HCT116 (cell line): ENCODE data around the gene AFAP1L2. TPM values are rescaled to one million over a fixed set of nuclear protein-coding genes. Genes with fewer than 3 reads are reported as not detected.

Experiments
- ATAC-seq: fragments of 200-7000 bp; cut with Tn5 transposase; 2 replicates; pipeline ENCODE4 v1.9.1; 2020; ENCODE audit warnings: mild to moderate bottlenecking, moderate library complexity
- BruUV-seq: library from RNA; stranded (reverse); fragments of 400-500 nt; replicated peaks from 2 replicates; lab custom pipeline; 2021; lab: Mats Ljungman, UMichigan
- CTCF ChIA-PET: fragments of 300-600 bp; sonication (Branson Sonifier 250); formaldehyde crosslinking; loops from one replicate; lab custom pipeline; 2021; ENCODE audit warnings: antibody characterized with exemption; lab: Charles Lee
- POLR2A ChIA-PET: fragments of 300-600, 350-600 bp; sonication (Branson Sonifier 250); formaldehyde crosslinking; loops from one replicate; lab custom pipeline; 2021; ENCODE audit warnings: antibody characterized with exemption; lab: Charles Lee
- RAD21 ChIA-PET, 2 experiments: fragments of 300-600 bp; sonication (Branson Sonifier 250); formaldehyde crosslinking; loops; one replicate each; lab custom pipeline; 2023; ENCODE audit warnings: low total read pairs in 2 of 2; ENCODE audit not compliant: uncharacterized antibody in 2 of 2, unreplicated experiment in 2 of 2, low non-redundant PET in 1 of 2; lab: Charles Lee
- DNase-seq: peaks from one replicate; pipeline ENCODE4 v3.0.0-alpha.2; 2010; ENCODE audit warnings: low read depth, low spot score
- H2AFZ ChIP-seq: fragments of 200-600 bp; shearing (Covaris generic), sonication (generic); 2 replicates; pipeline ENCODE4 v1.6.1; 2017; ENCODE audit warnings: low read depth, mixed run types, mixed read lengths, antibody characterized with exemption, low read length; ENCODE audit not compliant: poor library complexity, severe bottlenecking
- H3K27ac ChIP-seq: 2 replicates; pipeline ENCODE4 v1.5.1; 2012; ENCODE audit warnings: low read depth, low read length
- H3K27me3 ChIP-seq: fragments of 200-600 bp; sonication (generic); 2 replicates; pipeline ENCODE4 v1.6.1; 2016; ENCODE audit warnings: mixed run types, low read length, mixed read lengths; ENCODE audit not compliant: insufficient read depth
- H3K36me3 ChIP-seq, 2 experiments: fragments of 200-500 bp in 1 of 2; fragments of 200-600 bp in 1 of 2; sonication (Bioruptor generic) in 1 of 2; sonication (generic) in 1 of 2; 2 replicates each; pipeline versions ENCODE4 v1.5.1 to v1.6.1; 2014 to 2016; ENCODE audit warnings: low read length in 2 of 2, inconsistent platforms in 1 of 2, mixed read lengths in 1 of 2, mixed run types in 1 of 2; ENCODE audit not compliant: insufficient read depth in 2 of 2, control insufficient read depth in 1 of 2
- H3K4me1 ChIP-seq, 2 experiments: fragments of 200-600 bp in 1 of 2; sonication (generic) in 1 of 2; 2 replicates each; pipeline versions ENCODE4 v1.5.1 to v1.6.1; 2012 to 2017; ENCODE audit warnings: low read length in 2 of 2, inconsistent platforms in 1 of 2, mild to moderate bottlenecking in 1 of 2, mixed read lengths in 1 of 2, mixed run types in 1 of 2, moderate library complexity in 1 of 2; ENCODE audit not compliant: insufficient read depth in 2 of 2, control insufficient read depth in 1 of 2
- H3K4me2 ChIP-seq: fragments of 200-600 bp; sonication (generic); 2 replicates; pipeline ENCODE4 v1.6.1; 2017; ENCODE audit warnings: mixed run types, low read length, mixed read lengths
- H3K4me3 ChIP-seq, 2 experiments: fragments of 200-600 bp in 1 of 2; sonication (generic) in 1 of 2; replicated peaks in 1 of 2; 2 replicates each; pipeline ENCODE4 v1.5.1; 2011 to 2016; ENCODE audit warnings: low read length in 2 of 2, control low read depth in 1 of 2, low read depth in 1 of 2, mild to moderate bottlenecking in 1 of 2, mixed read lengths in 1 of 2, mixed run types in 1 of 2
- H3K79me2 ChIP-seq: fragments of 200-600 bp; sonication (generic); 2 replicates; pipeline ENCODE4 v1.6.1; 2017; ENCODE audit warnings: mild to moderate bottlenecking, mixed run types, low read length, moderate library complexity, mixed read lengths; ENCODE audit not compliant: insufficient read depth
- H3K9ac ChIP-seq: fragments of 200-600 bp; sonication (generic); 2 replicates; pipeline ENCODE4 v1.6.1; 2016; ENCODE audit warnings: low read length, mixed read lengths
- H3K9me2 ChIP-seq: fragments of 200-600 bp; sonication (generic), shearing (Covaris generic); 2 replicates; pipeline ENCODE4 v1.6.1; 2017; ENCODE audit warnings: mixed run types, mild to moderate bottlenecking, moderate library complexity; ENCODE audit not compliant: insufficient read depth
- H3K9me3 ChIP-seq, 2 experiments: fragments of 200-500 bp in 1 of 2; fragments of 200-600 bp in 1 of 2; sonication (Bioruptor generic) in 1 of 2; sonication (generic) in 1 of 2; 2 replicates each; pipeline ENCODE4 v1.6.1; 2014 to 2017; ENCODE audit warnings: low read length in 2 of 2, mixed read lengths in 2 of 2, inconsistent platforms in 1 of 2, low read depth in 1 of 2, mild to moderate bottlenecking in 1 of 2, mixed run types in 1 of 2, moderate library complexity in 1 of 2; ENCODE audit not compliant: control insufficient read depth in 1 of 2, insufficient read depth in 1 of 2
- H4K20me1 ChIP-seq: fragments of 200-600 bp; sonication (generic), shearing (Covaris generic); 2 replicates; pipeline ENCODE4 v1.6.1; 2017; ENCODE audit warnings: mixed run types, mild to moderate bottlenecking, moderate library complexity; ENCODE audit not compliant: insufficient read depth
- ATF3 ChIP-seq: IDR thresholded peaks from 2 replicates; pipeline ENCODE4 v1.6.1; 2012
- CBX3 ChIP-seq: IDR thresholded peaks from 2 replicates; pipeline ENCODE4 v1.6.1; 2012; ENCODE audit warnings: low read depth
- CEBPB ChIP-seq: IDR thresholded peaks from 2 replicates; pipeline ENCODE4 v1.6.1; 2012; ENCODE audit warnings: low read depth
- EGR1 ChIP-seq: IDR thresholded peaks from 2 replicates; pipeline ENCODE4 v1.6.1; 2012; ENCODE audit warnings: low read depth
- EZH2 ChIP-seq: fragments of 200-600 bp; sonication (generic); IDR thresholded peaks from 2 replicates; pipeline ENCODE4 v1.6.1; 2017; ENCODE audit warnings: antibody characterized with exemption, mixed run types
- FOSL1 ChIP-seq: IDR thresholded peaks from 2 replicates; pipeline ENCODE4 v1.6.1; 2012; ENCODE audit warnings: low read depth
- MAX ChIP-seq: IDR thresholded peaks from 2 replicates; pipeline ENCODE4 v1.6.1; 2012
- POLR2A ChIP-seq: IDR thresholded peaks from 2 replicates; pipeline ENCODE4 v1.7.0; 2011; ENCODE audit warnings: borderline replicate concordance; ENCODE audit not compliant: insufficient read depth, insufficient read length; ENCODE audit errors: extremely low read depth
- RAD21 ChIP-seq: IDR thresholded peaks from 2 replicates; pipeline ENCODE4 v1.6.1; 2012; ENCODE audit warnings: low read depth, mild to moderate bottlenecking
- REST ChIP-seq: IDR thresholded peaks from 2 replicates; pipeline ENCODE4 v1.6.1; 2012; ENCODE audit warnings: low read depth
- SIN3A ChIP-seq: IDR thresholded peaks from 2 replicates; pipeline ENCODE4 v1.6.1; 2012; ENCODE audit warnings: low read depth
- SP1 ChIP-seq: IDR thresholded peaks from 2 replicates; pipeline ENCODE4 v1.6.1; 2012; ENCODE audit warnings: low read depth
- SRF ChIP-seq: IDR thresholded peaks from 2 replicates; pipeline ENCODE4 v1.6.1; 2012; ENCODE audit warnings: low read depth
- TCF7L2 ChIP-seq: IDR thresholded peaks from 2 replicates; pipeline ENCODE4 v1.7.0; 2011; ENCODE audit warnings: borderline replicate concordance, inconsistent platforms; ENCODE audit not compliant: insufficient read depth, insufficient read length; ENCODE audit errors: extremely low read depth
- YY1 ChIP-seq: IDR thresholded peaks from 2 replicates; pipeline ENCODE4 v1.6.1; 2011; ENCODE audit warnings: low read length, low read depth, moderate library complexity, mild to moderate bottlenecking; ENCODE audit not compliant: insufficient replicate concordance; ENCODE audit errors: extremely low read depth
- ZFX ChIP-seq: fragments of 450-650 bp; IDR thresholded peaks from 2 replicates; pipeline ENCODE4 v1.6.1; 2017
- ZNF274 ChIP-seq: fragments of 200-500 bp; sonication (Bioruptor generic); IDR thresholded peaks from 2 replicates; pipeline ENCODE4 v1.6.1; 2014; ENCODE audit warnings: mild to moderate bottlenecking, low read depth, low read length, inconsistent platforms
- intact Hi-C: fragments of 100-400 bp; cut with micrococcal nuclease; formaldehyde crosslinking; loops from 2 replicates; pipeline ENCODE4 v1.10.0; 2022
- total RNA-seq: library from RNA; stranded (reverse); gene quantifications from one replicate; pipeline ENCODE4 v1.2.1, GENCODE V29; 2021; ENCODE audit not compliant: unreplicated experiment

Gene AFAP1L2
- total RNA-seq, 1 experiment from 2014 or later: 0.93 TPM

GRCh38 chr10:114279901-114280644 is 124.2 kb downstream of the AFAP1L2 start:
- CTCF ChIA-PET: no interaction called here
- no TSS peak for BruUV-seq
- ATAC-seq: no peak

More at GRCh38 chr10:114279901-114280644, 124.2 kb downstream of the AFAP1L2 start:
- Histone ChIP-seq H2AFZ (no peak overlapping the region), H3K27ac (no peak overlapping the region), H3K4me3 (no peak overlapping the region), H3K36me3 (no peaks in the 10 kb centered on the region), H3K9me2 (no peaks in the 10 kb centered on the region), H4K20me1 (no peaks in the 10 kb centered on the region), H3K4me1 (no peaks in the 10 kb centered on the region), H3K79me2 (no peaks in the 10 kb centered on the region), H3K4me2 (no peak overlapping the region), H3K9me3 (no peaks in the 10 kb centered on the region), H3K9ac (no peak overlapping the region), H3K27me3 (peaks cover 3% of the 10 kb centered on the region; the same call in 1 of the 2 replicates)
- no peak for TF ChIP-seq EGR1
- TF ChIP-seq CBX3: no peak
- TF ChIP-seq POLR2A: no peak
- TF ChIP-seq TCF7L2: no peak
- no peak for TF ChIP-seq SRF
- TF ChIP-seq SIN3A: no peak
- TF ChIP-seq REST: no peak
- no peak for TF ChIP-seq ZNF274
- TF ChIP-seq SP1: no peak
- no peak for TF ChIP-seq RAD21
- no peak for TF ChIP-seq FOSL1
- TF ChIP-seq MAX: no peak
- no peak for TF ChIP-seq ATF3
- no peak for TF ChIP-seq YY1
- TF ChIP-seq EZH2: no peak
- TF ChIP-seq CEBPB: no peak
- TF ChIP-seq ZFX: no peak
- no peak for DNase-seq
- ChIA-PET POLR2A (no interaction called here), RAD21 (no interaction called here)
- intact Hi-C loops: no loop called here
